Measurements from ENCODE around the gene ASB18.

DNA sequence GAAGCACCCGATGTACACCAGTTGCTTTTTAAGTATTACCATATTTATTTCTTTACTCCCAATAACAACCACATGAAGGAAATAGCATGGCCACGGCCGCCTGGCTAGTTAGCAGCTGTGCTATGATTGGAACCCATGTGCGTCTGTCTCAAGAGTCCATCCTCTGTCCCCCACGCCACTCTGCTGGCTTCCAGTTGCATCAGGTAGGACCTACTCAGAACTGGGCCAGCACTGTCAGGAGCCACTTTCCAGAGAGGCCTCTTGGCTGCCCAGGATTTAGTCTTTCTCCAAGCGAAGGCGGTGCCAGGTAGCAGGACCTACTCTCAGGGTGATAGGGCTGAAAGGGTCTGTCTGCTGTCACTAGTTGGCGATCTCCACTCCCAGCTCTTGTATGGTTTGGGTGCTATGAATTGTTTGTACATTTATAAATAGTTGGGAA lies 22.1 kb downstream of the ASB18 start:
- TF ChIP-seq CTCF (IDR thresholded peaks at IDR 0.05; ENCODE audit: control extremely low read depth in 1 of 3, insufficient read depth in 1 of 3, low read depth in 1 of 3, low read length in 3 of 3), result peak in 1 of 3 experiments; percentile 3; a peak in 1 of 4 replicates
- no peak for TF ChIP-seq POLR2AphosphoS5 (IDR thresholded peaks at IDR 0.05; ENCODE audit: low read depth, low read length)
- TF ChIP-seq EZH2 (IDR thresholded peaks at IDR 0.05; ENCODE audit: low read depth, low read length, severe bottlenecking), result no peak
- TF ChIP-seq RNF2 (IDR thresholded peaks at IDR 0.05; ENCODE audit: borderline replicate concordance, low read depth, low read length, missing control alignments, poor library complexity, severe bottlenecking), result no peak
- TF ChIP-seq ZNF274 (IDR thresholded peaks at IDR 0.05; ENCODE audit: borderline replicate concordance, extremely low read depth, low read length), result no peak
- no peak for TF ChIP-seq HDAC2 (IDR thresholded peaks at IDR 0.05; ENCODE audit: borderline replicate concordance in 1 of 2, low read depth in 2 of 2, low read length in 2 of 2)
- TF ChIP-seq MAFK (IDR thresholded peaks at IDR 0.05; ENCODE audit: low read depth, low read length), result no peak
- no peak for TF ChIP-seq CHD2 (IDR thresholded peaks at IDR 0.05; ENCODE audit: low read length)
- no peak for TF ChIP-seq POLR2A (IDR thresholded peaks at IDR 0.05; ENCODE audit: control extremely low read depth in 1 of 2, low read depth in 2 of 2, low read length in 2 of 2)
- TF ChIP-seq YY1 (IDR thresholded peaks at IDR 0.05; ENCODE audit: low read depth, low read length), result no peak
- TF ChIP-seq, protein P1, sequence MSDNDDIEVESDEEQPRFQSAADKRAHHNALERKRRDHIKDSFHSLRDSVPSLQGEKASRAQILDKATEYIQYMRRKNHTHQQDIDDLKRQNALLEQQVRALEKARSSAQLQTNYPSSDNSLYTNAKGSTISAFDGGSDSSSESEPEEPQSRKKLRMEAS (IDR thresholded peaks at IDR 0.05), result no peak
- TF ChIP-seq CBX8 (IDR thresholded peaks at IDR 0.05; ENCODE audit: borderline replicate concordance, low read depth, low read length), result no peak
- no peak for TF ChIP-seq SIN3A (conservative IDR thresholded peaks at IDR 0.05 in 1 of 2, IDR thresholded peaks at IDR 0.05 in 1 of 2; ENCODE audit: low read depth in 1 of 2, low read length in 2 of 2)
- no peak for TF ChIP-seq GTF2F1 (IDR thresholded peaks at IDR 0.05; ENCODE audit: borderline replicate concordance, low read depth, low read length)

All from H1 (cell line).